Liver (tissue), 9 donors: ENCODE data around the gene DCDC1. TPM values are rescaled to one million over a fixed set of nuclear protein-coding genes. Genes with fewer than 3 reads are reported as not detected.

ENCODE experiments used
- DNase-seq: peaks from one replicate; pipeline ENCODE4 v3.0.0-alpha.2; 2017; ENCODE audit warnings: low spot score
- H3K27ac ChIP-seq, 2 donors: one replicate each; pipeline ENCODE4 v1.7.0; 2013; ENCODE audit warnings: inconsistent platforms in 2 of 2, low read length in 2 of 2, control low read depth in 1 of 2, low read depth in 1 of 2, mild to moderate bottlenecking in 1 of 2
- H3K27me3 ChIP-seq, 4 donors: one replicate each; pipeline versions ENCODE4 v1.6.1 to v1.7.0; 2013; ENCODE audit warnings: low read length in 3 of 4, inconsistent platforms in 1 of 4, mild to moderate bottlenecking in 1 of 4, moderate library complexity in 1 of 4; ENCODE audit not compliant: control insufficient read depth in 4 of 4, insufficient read depth in 4 of 4
- H3K36me3 ChIP-seq, 4 donors: one replicate each; pipeline versions ENCODE4 v1.6.1 to v1.7.0; 2013; ENCODE audit warnings: low read length in 3 of 4, mild to moderate bottlenecking in 3 of 4, low read depth in 1 of 4, moderate library complexity in 1 of 4; ENCODE audit not compliant: control insufficient read depth in 4 of 4, insufficient read depth in 3 of 4
- H3K4me1 ChIP-seq, 4 donors: one replicate each; pipeline versions ENCODE4 v1.6.1 to v1.7.0; 2013; ENCODE audit warnings: low read length in 3 of 4, mild to moderate bottlenecking in 3 of 4, moderate library complexity in 1 of 4; ENCODE audit not compliant: control insufficient read depth in 4 of 4, insufficient read depth in 4 of 4
- H3K4me3 ChIP-seq, 3 donors: one replicate each; pipeline versions ENCODE4 v1.6.1 to v1.7.0; 2013; ENCODE audit warnings: low read length in 3 of 3, control low read depth in 1 of 3, low read depth in 1 of 3, mild to moderate bottlenecking in 1 of 3
- H3K9ac ChIP-seq, 2 donors: one replicate each; pipeline ENCODE4 v1.7.0; 2013; ENCODE audit warnings: low read length in 2 of 2, mild to moderate bottlenecking in 2 of 2, moderate library complexity in 2 of 2, control low read depth in 1 of 2, low read depth in 1 of 2
- H3K9me3 ChIP-seq, 4 donors: one replicate each; pipeline versions ENCODE4 v1.6.1 to v1.7.0; 2013; ENCODE audit warnings: low read length in 3 of 4; ENCODE audit not compliant: control insufficient read depth in 4 of 4
- EGR1 ChIP-seq, 2 donors: IDR thresholded peaks; 2 replicates each; pipeline ENCODE4 v1.6.1; 2016 to 2018; ENCODE audit warnings: antibody characterized with exemption in 2 of 2, low read depth in 2 of 2
- FOXA1 ChIP-seq: IDR thresholded peaks from 2 replicates; pipeline ENCODE4 v1.6.1; 2016; ENCODE audit warnings: antibody characterized with exemption
- FOXA2 ChIP-seq: IDR thresholded peaks from 2 replicates; pipeline ENCODE4 v1.6.1; 2016; ENCODE audit warnings: antibody characterized with exemption
- GABPA ChIP-seq, 2 donors: IDR thresholded peaks in 1 of 2; conservative IDR thresholded peaks in 1 of 2; 2 replicates each; pipeline ENCODE4 v1.6.1; 2016; ENCODE audit warnings: antibody characterized with exemption in 2 of 2, mild to moderate bottlenecking in 1 of 2, moderate library complexity in 1 of 2
- HNF4A ChIP-seq, 2 donors: conservative IDR thresholded peaks; 2 replicates each; pipeline ENCODE4 v1.6.1; 2016; ENCODE audit warnings: antibody characterized with exemption in 2 of 2, mild to moderate bottlenecking in 2 of 2
- HNF4G ChIP-seq: IDR thresholded peaks from 2 replicates; pipeline ENCODE4 v1.6.1; 2016; ENCODE audit warnings: antibody characterized with exemption
- JUND ChIP-seq, 2 donors: IDR thresholded peaks; 2 replicates each; pipeline ENCODE4 v1.6.1; 2016; ENCODE audit warnings: antibody characterized with exemption in 2 of 2
- NR2F2 ChIP-seq: IDR thresholded peaks from 2 replicates; pipeline ENCODE4 v1.6.1; 2016; ENCODE audit warnings: antibody characterized with exemption
- RAD21 ChIP-seq, 2 donors: IDR thresholded peaks; 2 replicates each; pipeline ENCODE4 v1.6.1; 2016; ENCODE audit warnings: antibody characterized with exemption in 2 of 2, mild to moderate bottlenecking in 2 of 2
- RXRA ChIP-seq, 2 donors: IDR thresholded peaks; 2 replicates each; pipeline ENCODE4 v1.6.1; 2017 to 2018; ENCODE audit warnings: antibody characterized with exemption in 2 of 2, mild to moderate bottlenecking in 1 of 2
- SP1 ChIP-seq: IDR thresholded peaks from 2 replicates; pipeline ENCODE4 v1.6.1; 2018; ENCODE audit warnings: antibody characterized with exemption, mild to moderate bottlenecking
- TAF1 ChIP-seq: conservative IDR thresholded peaks from 2 replicates; pipeline ENCODE4 v1.6.1; 2016; ENCODE audit warnings: antibody characterized with exemption, mild to moderate bottlenecking
- YY1 ChIP-seq: IDR thresholded peaks from 2 replicates; pipeline ENCODE4 v1.6.1; 2016; ENCODE audit warnings: antibody characterized with exemption, mild to moderate bottlenecking
- WGBS: extraction: QIAGEN DNeasy Blood & Tissue Kit; methylation state at CpG from one replicate; pipeline ENCODE4 v1.1.7; 2013; 5-methylcytosine and 5-hydroxymethylcytosine counted together
- polyA plus RNA-seq, 2 donors: library from polyadenylated mRNA; stranded (reverse) in 1 of 2; unstranded in 1 of 2; fragments of 200-250 nt in 1 of 2; fragments of >200 nt in 1 of 2; fragmentation: Nextera tagmentation in 1 of 2; extraction: Ambion mirVana in 1 of 2; gene quantifications; one replicate each; pipeline versions ENCODE4 v1.2.1 to v1.2.3, GENCODE V29; 2013 to 2015
- total RNA-seq, 2 donors: library from RNA; depleted of rRNA; stranded (reverse); fragments of >200 nt; gene quantifications; one replicate each; pipeline ENCODE4 v1.2.3, GENCODE V29; 2014
- TF ChIP-seq, protein P1 (sequence below): IDR thresholded peaks from 2 replicates; pipeline ENCODE4 v1.6.1; 2016; ENCODE audit warnings: antibody characterized with exemption
- TF ChIP-seq, protein P2 (sequence below): IDR thresholded peaks from 2 replicates; pipeline ENCODE4 v1.6.1; 2016; ENCODE audit warnings: antibody characterized with exemption
- TF ChIP-seq, protein P3 (sequence below): IDR thresholded peaks from 2 replicates; pipeline ENCODE4 v1.6.1; 2016; ENCODE audit warnings: antibody characterized with exemption, mild to moderate bottlenecking
- TF ChIP-seq, protein P4 (sequence below): IDR thresholded peaks from 2 replicates; pipeline ENCODE4 v1.6.1; 2016; ENCODE audit warnings: antibody characterized with exemption
- donor health status: healthy.
- donor health status: healthy.
- donor health status: healthy.
- donor health status: healthy.
- donor health status: healthy.

Gene DCDC1
- total and polyA plus RNA-seq, 4 donors = 0.38 to 3.5 (median 2.0) TPM

DNA sequence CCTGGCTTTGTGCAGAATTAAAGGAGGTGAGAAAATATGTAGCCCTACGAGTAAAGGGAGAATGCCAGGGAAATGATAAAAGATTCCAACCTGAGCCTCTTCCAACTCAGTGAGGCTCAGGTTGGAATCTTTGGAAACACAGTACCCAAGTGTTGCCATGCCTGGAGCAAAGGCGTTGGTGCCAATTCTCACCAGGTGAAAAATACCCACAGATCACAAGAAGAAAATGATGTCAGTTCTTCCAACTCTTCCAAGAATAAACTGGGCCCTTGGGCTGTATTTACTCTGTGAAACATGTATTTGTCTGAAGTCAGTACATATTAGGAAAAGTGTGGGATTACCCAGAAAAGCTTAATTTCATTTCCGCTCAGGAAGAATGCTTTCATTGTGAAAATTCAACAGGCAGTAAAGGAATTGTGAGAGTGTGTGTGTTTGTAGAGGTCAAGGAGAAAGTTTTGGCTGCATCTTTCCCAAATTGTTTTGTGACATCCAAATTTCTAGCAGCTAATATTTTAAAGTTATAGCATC is 548.0 kb downstream of the DCDC1 start (continued):
- TF ChIP-seq, protein P1, sequence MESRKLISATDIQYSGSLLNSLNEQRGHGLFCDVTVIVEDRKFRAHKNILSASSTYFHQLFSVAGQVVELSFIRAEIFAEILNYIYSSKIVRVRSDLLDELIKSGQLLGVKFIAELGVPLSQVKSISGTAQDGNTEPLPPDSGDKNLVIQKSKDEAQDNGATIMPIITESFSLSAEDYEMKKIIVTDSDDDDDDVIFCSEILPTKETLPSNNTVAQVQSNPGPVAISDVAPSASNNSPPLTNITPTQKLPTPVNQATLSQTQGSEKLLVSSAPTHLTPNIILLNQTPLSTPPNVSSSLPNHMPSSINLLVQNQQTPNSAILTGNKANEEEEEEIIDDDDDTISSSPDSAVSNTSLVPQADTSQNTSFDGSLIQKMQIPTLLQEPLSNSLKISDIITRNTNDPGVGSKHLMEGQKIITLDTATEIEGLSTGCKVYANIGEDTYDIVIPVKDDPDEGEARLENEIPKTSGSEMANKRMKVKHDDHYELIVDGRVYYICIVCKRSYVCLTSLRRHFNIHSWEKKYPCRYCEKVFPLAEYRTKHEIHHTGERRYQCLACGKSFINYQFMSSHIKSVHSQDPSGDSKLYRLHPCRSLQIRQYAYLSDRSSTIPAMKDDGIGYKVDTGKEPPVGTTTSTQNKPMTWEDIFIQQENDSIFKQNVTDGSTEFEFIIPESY = no peak
- TF ChIP-seq NR2F2 (no peak), RXRA (IDR thresholded peaks at IDR 0.05) (no peak)

DNA sequence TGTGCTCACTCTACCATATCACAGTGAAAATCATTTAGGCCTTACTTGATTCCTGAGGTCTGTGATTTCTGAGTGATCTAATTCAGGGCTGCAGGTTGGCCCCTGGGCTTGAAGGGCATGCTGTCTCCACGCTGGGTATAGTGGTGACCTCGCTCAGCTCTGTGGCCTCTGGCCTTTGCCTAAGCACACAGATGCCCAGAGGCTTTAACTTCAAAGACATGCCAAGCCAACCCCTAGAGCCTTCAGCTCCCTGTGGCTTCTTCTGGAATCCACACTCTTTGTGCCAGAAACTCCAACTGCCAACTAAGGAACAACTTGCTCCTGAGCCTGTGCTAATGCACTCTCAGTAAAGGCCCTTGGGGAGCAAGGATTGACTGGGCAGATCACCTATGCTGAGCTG is 550.8 kb downstream of the DCDC1 start:
- 62% methylated on average over 2 of the region's 2 CpGs for WGBS
- no peak for TF ChIP-seq RAD21 (IDR thresholded peaks at IDR 0.05)
- no peaks in the 10 kb centered on the region for H3K27me3 ChIP-seq

DNA sequence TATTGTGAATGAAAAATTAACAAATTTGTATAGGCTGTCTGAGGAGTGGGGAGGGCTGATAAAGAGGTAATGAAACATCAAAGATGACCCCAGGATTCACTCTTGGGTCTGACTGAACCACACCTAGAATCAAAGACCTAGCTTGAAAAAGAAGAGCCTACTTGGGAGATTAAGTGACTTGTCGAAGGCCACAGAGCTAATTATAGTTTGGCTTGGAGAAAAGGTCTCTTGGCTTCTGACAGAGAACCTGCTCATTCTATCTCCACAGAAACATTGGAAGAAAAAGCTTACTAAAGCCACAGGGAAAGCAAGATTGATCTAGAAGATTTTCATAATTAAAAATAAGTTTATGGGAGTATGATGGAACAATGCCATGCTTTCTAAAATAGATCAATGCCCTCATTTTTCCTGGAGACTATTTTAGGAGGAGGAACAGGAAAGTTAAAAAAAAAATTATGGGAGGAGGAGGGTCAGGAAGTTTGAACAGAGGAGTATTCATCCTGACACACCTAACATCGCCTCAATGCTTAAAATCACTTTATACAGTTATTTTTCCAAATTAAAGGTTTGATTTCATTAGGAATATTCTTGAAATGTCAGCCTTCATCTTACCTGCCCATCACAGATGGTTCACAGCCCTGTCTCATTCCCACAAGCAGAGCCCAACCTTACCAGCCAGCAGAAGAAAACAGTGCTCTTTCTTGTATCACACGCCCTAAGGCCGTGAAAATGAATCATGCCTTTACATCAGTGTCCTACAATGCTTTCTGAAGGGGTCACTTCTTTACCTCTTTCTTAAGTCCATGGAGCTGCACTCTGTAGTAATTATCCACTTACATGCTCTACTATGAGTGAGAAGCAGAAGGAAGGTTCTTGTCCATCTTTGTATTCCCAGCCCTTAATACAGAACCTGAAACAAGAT is 552.3 kb downstream of the DCDC1 start:
- H3K4me3 ChIP-seq = no peak overlapping the region
- no peaks in the 10 kb centered on the region for H3K27me3 ChIP-seq
- H3K36me3 ChIP-seq = no peaks in the 10 kb centered on the region
- DNase-seq = no peak
- H3K27ac ChIP-seq = no peak overlapping the region
- H3K4me1 ChIP-seq = no peaks in the 10 kb centered on the region
- TF ChIP-seq HNF4G (no peak), HNF4A (conservative IDR thresholded peaks at IDR 0.05) (no peak), GABPA (IDR thresholded peaks at IDR 0.05 in 1 of 2, conservative IDR thresholded peaks at IDR 0.05 in 1 of 2) (no peak), RXRA (IDR thresholded peaks at IDR 0.05) (no peak), FOXA1 (no peak), YY1 (no peak), FOXA2 (no peak), TAF1 (no peak), RAD21 (IDR thresholded peaks at IDR 0.05) (no peak), JUND (IDR thresholded peaks at IDR 0.05) (no peak), SP1 (no peak), EGR1 (IDR thresholded peaks at IDR 0.05; ENCODE audit: low read depth in 2 of 2) (no peak), NR2F2 (no peak)
- TF ChIP-seq, protein P2, sequence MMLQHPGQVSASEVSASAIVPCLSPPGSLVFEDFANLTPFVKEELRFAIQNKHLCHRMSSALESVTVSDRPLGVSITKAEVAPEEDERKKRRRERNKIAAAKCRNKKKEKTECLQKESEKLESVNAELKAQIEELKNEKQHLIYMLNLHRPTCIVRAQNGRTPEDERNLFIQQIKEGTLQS = no peak
- TF ChIP-seq, protein P1 = no peak
- TF ChIP-seq, protein P3, sequence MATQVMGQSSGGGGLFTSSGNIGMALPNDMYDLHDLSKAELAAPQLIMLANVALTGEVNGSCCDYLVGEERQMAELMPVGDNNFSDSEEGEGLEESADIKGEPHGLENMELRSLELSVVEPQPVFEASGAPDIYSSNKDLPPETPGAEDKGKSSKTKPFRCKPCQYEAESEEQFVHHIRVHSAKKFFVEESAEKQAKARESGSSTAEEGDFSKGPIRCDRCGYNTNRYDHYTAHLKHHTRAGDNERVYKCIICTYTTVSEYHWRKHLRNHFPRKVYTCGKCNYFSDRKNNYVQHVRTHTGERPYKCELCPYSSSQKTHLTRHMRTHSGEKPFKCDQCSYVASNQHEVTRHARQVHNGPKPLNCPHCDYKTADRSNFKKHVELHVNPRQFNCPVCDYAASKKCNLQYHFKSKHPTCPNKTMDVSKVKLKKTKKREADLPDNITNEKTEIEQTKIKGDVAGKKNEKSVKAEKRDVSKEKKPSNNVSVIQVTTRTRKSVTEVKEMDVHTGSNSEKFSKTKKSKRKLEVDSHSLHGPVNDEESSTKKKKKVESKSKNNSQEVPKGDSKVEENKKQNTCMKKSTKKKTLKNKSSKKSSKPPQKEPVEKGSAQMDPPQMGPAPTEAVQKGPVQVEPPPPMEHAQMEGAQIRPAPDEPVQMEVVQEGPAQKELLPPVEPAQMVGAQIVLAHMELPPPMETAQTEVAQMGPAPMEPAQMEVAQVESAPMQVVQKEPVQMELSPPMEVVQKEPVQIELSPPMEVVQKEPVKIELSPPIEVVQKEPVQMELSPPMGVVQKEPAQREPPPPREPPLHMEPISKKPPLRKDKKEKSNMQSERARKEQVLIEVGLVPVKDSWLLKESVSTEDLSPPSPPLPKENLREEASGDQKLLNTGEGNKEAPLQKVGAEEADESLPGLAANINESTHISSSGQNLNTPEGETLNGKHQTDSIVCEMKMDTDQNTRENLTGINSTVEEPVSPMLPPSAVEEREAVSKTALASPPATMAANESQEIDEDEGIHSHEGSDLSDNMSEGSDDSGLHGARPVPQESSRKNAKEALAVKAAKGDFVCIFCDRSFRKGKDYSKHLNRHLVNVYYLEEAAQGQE = no peak
- TF ChIP-seq, protein P4, sequence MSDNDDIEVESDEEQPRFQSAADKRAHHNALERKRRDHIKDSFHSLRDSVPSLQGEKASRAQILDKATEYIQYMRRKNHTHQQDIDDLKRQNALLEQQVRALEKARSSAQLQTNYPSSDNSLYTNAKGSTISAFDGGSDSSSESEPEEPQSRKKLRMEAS = no peak
- 45% methylated on average over 4 of the region's 4 CpGs for WGBS
- H3K9ac ChIP-seq = no peak overlapping the region
- no peaks in the 10 kb centered on the region for H3K9me3 ChIP-seq

More for the DNA sequence above, 550.8 kb downstream of the DCDC1 start:
- Histone ChIP-seq H3K9me3 (no peaks in the 10 kb centered on the region), H3K4me3 (no peak overlapping the region), H3K9ac (no peak overlapping the region), H3K4me1 (no peaks in the 10 kb centered on the region), H3K36me3 (no peaks in the 10 kb centered on the region), H3K27ac (no peak overlapping the region)
- DNase-seq = no peak
